ENCODE data around the gene TPT1.
"Not testable (repeated sequence)": the region's sequence is repeated elsewhere in the genome, so short reads cannot be mapped to it uniquely, and the experiment has no call there.

Gene TPT1

GRCh38 chr13:45302507-45302906 lies 38.5 kb downstream of the TPT1 start:
- DNase-seq (ENCODE audit: low read depth): no peak

GRCh38 chr13:45301263-45301662 lies 39.7 kb downstream of the TPT1 start:
- DNase-seq (ENCODE audit: low read depth): no peak

GRCh38 chr13:45300190-45300985 lies 40.6 kb downstream of the TPT1 start:
- no peak for DNase-seq (ENCODE audit: low read depth)

GRCh38 chr13:45299194-45299593 lies 41.8 kb downstream of the TPT1 start:
- DNase-seq (ENCODE audit: low read depth): peak; percentile 48

GRCh38 chr13:45298550-45298949 lies 42.4 kb downstream of the TPT1 start:
- not testable (repeated sequence) for DNase-seq (ENCODE audit: low read depth)

GRCh38 chr13:45298206-45298505 lies 42.8 kb downstream of the TPT1 start:
- DNase-seq (ENCODE audit: low read depth): no peak

- no peak for DNase-seq (ENCODE audit: low read depth)
Measured at GRCh38 chr13:45297456-45298205, 43.4 kb downstream of the TPT1 start.

- no peak for DNase-seq (ENCODE audit: low read depth)
Measured at GRCh38 chr13:45296259-45296658, 44.7 kb downstream of the TPT1 start.

- DNase-seq (ENCODE audit: low read depth): no peak
Measured at GRCh38 chr13:45295536-45295935, 45.4 kb downstream of the TPT1 start.

GRCh38 chr13:45292176-45292575 lies 48.8 kb downstream of the TPT1 start:
- peak; percentile 35 for DNase-seq (ENCODE audit: low read depth)

- DNase-seq (ENCODE audit: low read depth): no peak
Measured at GRCh38 chr13:45289936-45290563, 50.9 kb downstream of the TPT1 start.

Data from EH (cell line).